ENCODE measurements around the gene ASPG.

The ASPG gene

DNA sequence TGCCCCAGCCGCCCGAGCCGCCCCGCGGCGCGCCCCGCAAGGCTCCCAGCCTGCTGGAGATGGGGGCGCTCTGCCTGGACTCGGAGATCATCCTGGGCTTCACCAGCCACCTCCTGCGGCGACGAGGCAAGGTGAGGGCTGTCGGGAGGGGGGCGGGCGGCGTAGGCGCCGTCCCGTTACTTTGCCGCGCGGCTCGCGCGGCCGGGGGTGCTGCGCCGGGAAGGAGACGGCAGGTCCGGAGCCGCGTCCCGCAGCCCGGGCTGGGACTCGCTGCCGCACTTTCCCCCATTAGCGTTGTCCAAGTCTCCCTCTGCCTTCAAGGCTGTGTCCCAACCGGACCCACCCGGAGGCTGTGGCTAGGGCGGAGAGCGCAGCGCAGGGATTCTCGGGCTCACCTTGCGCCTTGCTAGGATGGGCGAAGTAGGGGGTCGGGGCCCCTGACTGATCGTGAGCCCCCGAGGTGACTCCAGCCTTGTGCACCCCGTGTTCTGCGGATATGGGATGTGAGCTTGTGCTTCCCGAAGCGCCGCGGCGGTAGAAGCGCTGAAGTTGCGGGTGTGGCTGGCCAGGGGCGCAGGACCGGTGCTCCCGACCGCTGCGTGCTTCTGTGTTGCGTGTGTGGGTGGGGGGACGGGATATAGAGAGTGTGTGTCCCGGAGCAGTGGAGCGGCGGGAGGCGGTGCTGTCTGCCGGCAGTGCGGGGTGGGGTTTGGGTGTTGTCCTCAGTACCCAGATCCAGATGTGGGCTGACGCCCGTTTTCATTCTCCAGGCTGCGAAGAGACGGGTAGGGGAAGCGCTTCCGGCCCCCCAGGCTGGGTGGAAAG lies 51.2 kb downstream of the ASPG start:
- no peak for DNase-seq

DNA sequence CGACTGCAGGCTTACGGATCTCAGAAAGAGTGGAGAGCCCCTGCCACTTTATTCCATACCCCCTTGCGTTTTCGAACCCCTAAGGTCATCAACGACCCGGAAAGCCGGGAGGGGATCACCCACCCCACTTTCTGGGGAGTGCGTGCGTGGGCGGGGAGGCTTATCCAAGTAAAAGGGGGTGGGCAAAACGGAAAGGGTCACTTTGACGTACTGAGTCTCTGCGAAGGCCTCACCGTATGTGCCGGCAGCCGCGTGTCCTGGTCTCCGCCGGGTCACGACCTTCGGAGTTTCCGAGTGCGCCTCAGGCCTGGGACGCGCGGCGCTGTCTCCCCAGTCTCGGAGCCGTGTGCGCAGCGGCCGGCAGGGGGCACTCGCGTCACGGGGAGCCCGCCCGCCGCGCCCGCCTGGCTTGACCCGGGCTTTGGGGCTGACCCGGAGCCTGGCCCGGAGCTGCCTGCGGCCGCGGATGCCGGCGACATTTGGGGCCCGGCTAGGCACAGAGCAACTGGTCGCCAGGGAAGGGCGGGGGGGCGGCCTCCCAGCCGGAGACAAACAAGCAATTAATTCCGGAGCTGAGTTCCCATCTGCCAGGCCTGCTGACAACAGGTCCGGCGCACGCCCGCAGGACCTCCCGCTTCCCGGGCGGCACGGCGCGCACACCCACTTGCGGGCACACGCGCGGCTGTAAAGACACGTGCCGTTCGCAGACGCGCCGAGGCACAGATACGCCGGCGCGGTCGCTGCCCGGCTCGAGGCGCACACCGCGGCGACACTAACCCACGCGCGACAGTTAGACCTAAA lies 52.0 kb downstream of the ASPG start:
- peak; percentile 31 to 49 (median 45) for DNase-seq

DNA sequence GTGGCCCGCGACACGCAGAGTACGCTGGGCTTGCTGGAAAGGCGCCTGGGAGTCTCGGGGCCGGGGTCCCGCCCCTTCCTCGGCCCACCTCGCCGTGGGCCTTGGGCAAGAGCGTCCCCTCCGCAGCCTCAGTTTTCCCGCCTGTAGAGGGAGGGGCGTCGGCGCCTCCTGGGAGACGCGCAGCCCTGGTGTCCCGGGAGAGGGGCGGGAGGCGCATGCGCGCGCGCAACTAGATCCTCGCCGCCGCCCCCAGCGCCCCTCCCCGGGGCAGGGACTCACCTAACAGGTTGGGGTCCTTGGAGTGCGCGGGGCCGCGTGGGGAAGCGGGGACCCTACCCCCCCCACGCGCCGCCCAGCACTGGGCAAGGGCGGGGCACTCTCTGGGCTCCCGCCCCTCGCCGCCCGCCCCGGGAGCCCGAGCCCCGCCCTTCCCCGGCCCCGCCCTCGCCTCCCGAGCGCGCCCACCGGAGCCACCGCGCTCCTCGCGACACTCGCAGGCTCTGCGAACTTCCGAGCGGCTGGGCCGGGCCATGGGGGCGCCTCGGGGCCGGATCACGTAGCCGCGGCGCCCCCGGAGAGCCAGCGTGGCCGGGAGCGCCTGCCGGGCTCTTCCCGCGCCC lies 52.7 kb downstream of the ASPG start, which contains the start of gene KIF26A:
Gene KIF26A (plus strand): TSS at position 490 of the 620 bp plus-strand sequence. CDS start 136 bp downstream, outside the sequence.
- no peak for DNase-seq

DNA sequence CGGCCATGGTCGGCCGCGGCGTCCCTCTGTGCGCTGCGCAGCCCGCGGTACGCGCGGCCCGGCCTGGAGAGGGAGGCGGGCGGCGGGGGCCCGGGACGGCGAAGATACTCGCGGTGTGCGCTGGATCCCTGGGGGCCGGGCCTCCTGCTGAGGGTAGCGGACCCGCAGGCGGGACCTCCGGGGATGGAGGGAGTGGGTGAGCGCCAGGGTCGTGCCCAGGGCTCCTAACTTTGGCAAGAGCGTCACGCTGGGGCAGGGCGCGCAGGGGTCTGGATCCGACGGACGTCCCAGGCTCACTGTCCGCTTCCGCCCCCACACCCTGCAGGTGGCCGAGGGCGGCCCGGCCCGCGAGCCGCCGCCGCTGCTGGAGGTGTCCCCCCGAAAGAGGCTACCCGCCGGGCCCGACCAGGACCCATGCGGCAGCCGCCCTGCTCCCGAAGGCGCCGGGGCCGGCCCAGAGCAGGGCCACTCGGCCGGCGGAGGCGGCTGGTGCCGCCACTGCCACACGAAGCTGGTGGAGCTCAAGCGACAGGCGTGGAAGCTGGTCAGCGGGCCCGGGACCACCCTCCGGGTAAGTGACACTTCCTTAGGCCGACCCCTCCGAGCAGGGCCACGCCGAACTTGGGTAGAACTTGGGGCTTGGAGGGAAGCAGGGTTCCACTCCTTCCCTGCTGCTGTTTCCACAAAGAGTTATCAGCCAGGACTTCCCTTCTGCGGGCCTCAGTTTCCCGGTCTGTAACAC lies 53.4 kb downstream of the ASPG start:
- no peak for DNase-seq

DNA sequence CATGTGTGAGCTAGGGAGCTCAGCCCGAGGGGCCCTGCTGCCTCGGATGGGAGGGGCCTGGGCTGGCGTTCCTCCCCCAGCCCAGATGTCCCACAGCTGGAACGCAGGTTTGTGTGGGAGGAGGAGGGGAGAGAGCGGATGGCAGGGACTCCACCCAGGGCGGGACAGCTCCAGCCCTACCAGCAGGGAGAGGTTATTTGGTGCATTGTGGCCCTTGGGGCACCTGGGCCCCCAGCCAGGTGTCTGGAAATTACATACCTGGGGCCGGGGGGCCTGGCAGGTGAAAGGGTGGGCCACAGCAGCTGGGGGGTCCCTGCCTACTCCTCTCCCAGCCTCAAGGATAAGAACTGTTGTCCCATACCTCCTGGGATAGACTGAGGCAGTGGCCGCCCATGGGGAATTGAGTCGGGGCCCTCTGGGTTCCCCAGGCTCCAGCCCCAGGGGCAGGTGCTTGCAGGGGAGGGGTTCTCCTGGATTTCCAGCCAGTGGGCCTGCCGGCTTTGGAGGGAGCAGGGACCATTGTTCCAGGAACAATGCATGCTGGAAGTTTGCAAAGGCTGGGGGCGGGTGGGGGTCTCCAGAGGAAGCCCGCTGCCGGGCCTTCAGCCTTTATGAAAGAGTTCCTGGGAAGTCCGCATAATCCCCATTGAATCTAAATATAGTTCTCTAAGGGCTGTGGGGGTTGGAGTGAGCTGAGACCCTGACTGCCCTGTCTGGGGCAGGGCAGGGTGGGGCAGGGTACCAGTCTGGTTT lies 54.1 kb downstream of the ASPG start:
- no peak for DNase-seq

DNA sequence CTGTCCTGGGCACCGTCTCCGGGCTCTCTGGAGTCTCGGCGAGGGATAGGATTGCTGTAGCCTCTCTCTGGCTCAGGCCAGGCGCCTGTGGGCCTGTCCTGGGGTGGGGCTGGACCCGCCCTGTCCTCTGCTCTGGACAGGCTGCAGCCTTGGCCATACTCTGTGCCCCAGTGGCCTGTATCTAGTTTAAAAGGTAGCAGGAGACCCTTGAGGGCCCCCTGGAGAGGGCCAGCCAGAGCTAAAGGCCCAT lies 54.6 kb downstream of the ASPG start:
- DNase-seq: no peak

DNA sequence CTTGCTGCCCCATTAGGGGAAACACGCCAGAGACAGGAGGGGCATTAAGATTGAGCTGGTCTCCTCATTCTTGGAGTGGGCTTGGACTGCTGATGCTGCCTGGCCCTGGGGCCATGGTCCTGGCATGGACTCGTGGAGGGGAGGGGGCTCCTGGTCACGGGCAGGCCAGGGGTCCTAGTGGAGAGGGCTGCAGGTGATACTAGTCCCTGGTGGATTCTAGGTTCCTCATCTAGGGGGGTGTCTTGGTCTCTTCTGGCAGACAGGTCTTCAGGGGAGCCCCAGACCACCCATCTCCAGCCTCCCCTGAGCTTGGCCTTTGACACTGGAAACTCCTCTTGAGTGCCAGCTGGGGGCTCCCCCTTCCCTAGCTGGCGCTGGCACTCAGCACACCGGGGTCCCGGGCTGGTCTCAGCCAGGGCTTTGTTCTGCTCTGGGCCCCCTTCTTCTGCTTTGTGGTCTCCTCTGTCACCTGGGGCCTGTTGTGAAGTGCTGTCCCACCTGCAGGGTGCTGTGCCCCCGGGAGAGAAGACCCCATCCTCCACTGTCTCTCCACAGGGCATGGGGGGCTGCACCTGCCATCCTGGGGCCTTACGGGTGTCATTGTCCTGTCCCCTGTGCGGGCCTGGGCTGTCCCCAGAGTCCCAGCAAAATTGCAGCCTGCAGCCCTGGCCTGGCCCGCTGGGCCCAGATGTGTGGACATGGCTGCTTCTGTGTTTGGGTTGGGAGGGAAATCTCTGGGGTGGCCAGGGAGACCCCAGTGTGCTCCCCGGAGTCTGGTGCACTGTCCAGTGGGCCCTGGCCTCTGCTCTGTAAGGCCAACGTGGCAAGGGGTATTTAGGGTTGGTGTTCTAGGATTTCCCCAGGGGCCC lies 55.2 kb downstream of the ASPG start:
- DNase-seq: peak in 1 of 5 experiments; percentile 0

DNA sequence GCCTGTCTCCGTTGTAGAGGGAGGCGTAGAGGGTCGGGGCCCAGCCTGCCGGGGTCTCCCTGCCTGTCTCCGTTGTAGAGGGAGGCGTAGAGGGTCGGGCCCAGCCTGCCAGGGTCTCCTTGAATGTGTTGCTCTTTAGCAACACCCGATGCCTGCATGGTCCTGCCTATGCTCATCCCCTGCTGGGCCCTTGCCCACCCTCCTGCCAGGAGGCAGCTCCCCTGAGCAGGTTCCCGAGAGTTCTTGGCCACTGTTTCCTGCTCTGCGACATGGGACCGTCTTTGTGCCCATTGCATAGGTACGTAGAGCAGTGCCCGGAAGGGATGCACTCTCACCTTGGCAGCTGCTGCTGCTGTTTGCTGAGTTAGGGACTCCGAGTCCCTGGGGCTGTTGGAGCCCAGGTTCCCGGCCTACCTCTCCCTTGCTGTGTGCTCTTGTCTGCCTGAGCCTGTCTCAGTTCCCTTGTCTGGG lies 56.2 kb downstream of the ASPG start:
- peak in 1 of 5 experiments; percentile 2 for DNase-seq

DNA sequence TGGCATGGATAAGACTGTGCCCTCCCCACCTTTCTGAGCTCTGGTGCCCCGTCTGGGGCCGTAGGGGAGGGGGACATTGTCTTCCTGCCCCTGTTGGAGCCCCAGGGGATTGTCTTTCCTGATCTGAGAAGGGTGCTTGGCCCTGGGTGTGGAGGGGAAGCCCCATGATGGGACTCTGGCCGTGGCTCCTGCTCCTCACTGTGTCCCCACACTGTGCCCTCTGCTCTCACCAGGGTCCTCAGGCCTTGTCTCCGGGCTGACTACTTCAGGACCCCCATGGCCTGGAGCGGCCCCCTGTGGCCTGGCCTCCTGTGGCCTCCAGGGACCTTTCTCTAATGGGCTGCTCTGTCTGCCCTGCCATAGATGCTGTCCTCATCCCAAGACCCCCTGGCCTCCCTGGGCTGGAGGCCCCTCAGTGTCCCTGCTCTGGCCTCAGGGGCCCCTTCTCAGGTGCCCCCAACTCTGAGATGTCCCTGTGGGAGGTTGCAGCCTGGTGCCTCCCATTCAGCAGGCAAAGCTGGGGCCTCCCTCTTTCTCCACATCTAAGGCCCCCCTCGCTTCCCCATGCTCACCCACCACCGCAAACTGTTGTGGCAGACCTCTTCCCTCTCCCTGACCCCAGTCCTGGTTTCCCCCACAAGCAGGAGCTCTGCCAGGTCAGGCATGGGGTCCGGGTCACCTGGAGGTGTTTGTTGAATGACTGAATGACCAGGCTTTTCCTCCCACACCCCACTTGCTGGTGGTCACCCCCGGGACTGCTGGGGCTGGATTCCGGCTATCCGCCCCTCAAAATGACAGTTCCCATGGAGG lies 56.8 kb downstream of the ASPG start:
- DNase-seq: peak in 1 of 5 experiments; percentile 1

DNA sequence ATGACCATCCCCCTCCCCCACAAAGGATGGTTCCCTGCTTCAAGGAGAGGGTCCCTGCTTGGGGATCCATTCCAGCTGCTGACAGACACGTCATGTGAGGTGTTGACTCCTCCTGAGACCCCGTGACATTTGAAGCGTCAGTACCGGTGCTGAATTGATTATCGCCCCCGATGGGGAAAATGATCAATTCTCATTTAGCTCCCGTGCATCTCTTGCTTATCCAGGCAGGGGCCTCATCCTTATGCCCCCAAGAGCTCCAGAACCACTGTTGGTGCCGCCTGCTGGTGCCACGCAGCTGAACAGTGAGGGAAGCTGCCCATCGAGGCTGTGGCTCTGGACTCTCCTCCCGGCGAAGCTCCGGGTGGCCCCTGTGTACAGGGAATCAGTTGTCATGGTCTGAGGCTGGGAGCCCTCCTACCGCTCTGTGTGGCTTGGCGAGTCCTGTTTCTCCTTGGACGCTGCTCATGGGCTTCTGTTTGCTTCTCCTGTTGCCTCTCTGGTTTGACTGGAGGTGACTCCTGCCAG lies 57.5 kb downstream of the ASPG start:
- peak in 1 of 5 experiments; percentile 2 for DNase-seq

DNA sequence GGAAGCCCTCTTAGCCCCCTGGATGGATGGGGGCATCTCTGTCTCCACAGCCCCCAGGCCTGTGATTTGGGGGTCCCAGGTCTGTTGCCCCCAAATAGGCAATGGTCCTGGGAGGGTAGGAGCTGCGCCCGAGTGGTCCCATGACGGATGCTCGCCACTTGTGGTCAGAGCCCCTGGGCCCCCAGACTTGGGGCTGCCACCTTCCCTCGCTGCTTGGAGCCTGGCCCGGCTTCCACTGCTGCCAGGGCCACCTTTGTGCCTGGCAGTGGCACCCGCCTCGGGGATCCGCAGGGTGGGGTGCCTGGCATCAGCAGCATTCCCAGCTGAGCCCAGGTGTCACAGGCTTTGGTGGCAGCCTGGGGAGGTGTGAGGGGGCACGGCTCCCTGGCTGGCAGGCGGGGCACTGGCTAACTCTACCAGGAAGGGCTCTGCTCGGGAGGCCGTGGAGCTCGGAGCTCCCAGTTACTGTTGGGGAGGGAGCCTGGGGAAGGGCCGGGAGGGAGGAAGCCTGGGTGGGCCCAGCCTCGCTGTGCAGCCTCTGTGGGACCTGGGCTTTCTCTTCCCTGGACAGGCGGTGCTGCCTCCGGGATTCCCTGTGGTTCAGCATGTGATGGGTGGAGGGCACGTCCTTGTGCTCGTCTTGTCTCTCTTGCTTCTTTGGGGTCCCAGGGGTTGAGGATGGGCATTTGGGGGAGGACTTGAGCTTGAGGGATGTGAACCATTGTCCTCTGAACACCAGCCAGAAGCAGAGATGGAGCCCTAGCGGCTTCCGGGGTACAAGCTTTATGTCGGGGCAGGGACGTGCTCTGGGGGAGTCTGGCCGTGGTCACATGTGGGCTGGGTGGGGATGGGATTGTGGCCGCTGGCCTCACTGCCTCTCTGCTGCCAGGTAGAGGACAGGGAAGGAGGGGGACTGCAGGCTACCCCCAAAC lies 58.3 kb downstream of the ASPG start:
- DNase-seq: peak in 1 of 5 experiments; percentile 0

DNA sequence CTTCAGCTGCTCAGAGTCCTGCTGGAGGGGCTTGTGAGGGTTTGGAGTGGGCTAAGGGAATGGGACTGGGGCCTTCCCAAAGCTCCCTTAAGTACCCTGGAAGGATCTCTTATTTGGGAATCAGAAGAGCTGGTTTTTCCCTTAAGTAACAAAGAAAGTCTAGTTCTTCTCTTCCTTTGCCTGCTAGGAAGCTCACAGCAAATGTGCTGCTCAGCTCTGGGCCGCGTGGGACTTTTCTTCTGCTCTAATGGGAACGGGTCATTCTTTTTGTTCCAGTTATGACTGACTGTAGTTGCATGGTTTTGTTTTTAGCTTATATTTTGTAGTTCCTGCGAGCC lies 58.9 kb downstream of the ASPG start:
- no peak for DNase-seq

DNA sequence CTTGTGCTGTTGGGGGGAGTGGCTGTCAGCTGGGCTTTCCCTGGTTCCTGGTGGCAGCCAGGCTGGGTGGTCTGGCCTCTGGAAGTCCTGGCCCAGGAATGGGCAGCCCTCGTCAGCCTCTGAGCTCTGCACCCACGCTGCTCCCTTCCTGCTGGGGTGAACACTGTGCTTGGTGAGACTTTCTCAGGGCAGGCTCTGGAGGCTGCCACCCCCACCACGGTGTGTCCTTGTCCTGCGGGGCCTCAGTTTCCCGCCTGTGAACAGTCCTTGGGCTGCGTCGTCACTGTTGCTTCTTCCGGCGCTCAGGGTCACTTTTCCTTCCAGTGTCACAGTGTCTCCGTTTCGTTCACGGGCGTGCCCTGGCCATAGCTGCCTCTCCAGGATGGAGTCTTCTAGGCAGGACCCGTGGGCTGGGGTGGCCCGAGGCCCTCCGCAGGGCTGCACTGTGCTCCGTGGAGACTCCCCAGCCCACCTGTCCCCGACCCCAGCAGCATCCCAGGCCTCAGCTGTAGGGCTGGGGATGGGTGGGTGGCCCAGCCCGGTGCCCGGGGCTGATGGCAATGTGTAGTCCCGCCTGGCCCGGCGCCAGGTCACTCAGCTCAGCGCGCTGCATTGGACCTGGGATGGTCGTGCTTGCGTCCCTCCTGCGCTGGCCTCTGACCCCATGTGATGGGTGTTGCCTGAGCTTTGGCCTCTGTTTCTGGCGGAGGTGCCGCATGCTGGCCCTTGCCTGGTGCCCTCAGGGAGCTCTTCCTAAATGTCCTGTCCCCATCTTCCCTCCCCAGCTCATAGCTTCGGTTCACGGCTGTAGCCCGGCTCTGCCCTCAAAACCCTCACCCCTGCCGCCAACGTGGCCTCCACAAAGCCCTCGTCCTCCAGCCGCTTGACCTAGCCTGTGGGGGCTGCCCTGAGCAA lies 59.7 kb downstream of the ASPG start:
- DNase-seq: peak in 1 of 5 experiments; percentile 3

DNA sequence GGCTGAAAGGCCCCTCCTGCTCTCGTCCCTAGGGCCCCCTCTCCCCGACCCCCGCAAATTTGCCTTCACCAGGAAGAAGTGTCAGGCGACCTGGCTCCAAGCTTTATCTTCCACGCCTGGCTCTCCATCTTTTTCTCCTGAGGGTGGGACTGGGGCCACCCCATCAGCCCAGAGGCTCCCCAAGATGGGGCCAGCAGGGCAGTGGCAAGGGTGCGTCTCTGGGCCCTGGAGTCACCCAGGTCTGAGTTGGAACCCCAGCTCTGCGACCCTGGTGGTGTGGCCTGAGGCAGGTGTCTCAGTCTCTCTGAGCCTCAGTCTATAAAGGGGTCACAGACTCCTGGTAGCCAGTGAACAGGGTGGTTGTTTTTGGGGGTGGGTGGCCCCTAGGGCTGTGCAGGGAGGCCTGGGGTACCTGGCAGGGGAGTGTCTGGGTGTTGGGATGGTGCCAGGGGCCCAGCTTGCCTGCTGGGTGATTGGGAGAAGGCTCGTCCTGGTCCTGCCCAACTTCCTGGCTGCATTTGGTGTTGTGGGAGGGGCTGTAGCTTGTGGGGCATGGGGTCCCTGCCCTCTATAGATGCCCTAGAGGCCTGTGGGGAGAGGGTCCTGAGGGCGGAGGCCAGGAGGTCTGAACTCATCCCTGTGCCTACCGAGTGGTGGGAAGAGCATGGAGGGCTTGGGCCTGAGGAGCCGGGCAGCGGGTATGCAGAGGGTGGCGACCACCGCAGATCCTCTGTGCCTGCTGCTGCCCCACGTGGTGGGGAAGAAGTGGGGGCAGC lies 60.5 kb downstream of the ASPG start:
- DNase-seq: peak in 1 of 5 experiments; percentile 2

DNA sequence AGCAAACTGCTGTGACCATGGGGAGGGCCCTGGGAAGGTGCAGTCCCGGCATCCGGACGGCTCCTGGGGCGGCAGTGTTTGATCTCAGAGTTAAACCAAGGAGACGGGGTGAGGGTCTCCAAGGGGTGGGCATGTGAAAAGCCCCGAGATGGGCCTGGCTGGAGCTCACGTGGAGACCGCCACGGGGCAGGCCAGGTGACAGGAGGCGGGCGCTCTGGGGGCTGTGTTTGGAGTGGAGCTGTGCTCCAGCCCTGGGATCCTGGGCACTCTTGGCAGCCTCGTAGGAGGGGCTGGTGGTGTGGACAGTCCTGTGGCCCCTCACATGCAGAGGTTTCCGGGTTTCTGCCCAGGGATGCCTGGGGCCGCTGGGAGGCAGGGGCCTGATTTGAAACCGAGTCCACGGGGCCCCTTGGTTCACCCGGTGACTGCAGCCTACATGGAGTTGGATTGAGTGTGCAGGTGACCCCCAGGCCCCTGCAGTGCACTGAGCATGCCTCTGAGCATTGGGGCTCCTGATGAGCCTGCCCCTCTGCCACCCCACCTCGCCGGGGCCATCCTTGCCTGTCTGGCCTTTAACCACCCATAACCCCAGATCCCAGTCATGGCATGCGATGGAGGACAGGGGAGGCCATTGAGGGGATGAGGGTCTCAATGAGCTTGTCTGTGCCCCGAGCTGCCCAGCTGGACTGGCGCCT lies 61.3 kb downstream of the ASPG start:
- DNase-seq: no peak
